Muscle layer of duodenum (tissue), 2 donors: ENCODE measurements around the gene NTM.

Experiments
- H3K27ac ChIP-seq: one replicate; pipeline ENCODE4 v1.7.0; 2013; ENCODE audit warnings: mild to moderate bottlenecking, low read length
- H3K27me3 ChIP-seq: one replicate; pipeline ENCODE4 v1.7.0; 2013; ENCODE audit warnings: low read depth, mild to moderate bottlenecking, control low read depth, low read length
- H3K36me3 ChIP-seq, 2 donors: one replicate each; pipeline ENCODE4 v1.7.0; 2013; ENCODE audit warnings: low read length in 2 of 2, control low read depth in 1 of 2, mild to moderate bottlenecking in 1 of 2; ENCODE audit not compliant: insufficient read depth in 2 of 2, control insufficient read depth in 1 of 2
- H3K4me1 ChIP-seq, 2 donors: one replicate each; pipeline ENCODE4 v1.7.0; 2013; ENCODE audit warnings: low read length in 2 of 2, mild to moderate bottlenecking in 2 of 2, control low read depth in 1 of 2, moderate library complexity in 1 of 2; ENCODE audit not compliant: insufficient read depth in 2 of 2, control insufficient read depth in 1 of 2
- H3K4me3 ChIP-seq, 2 donors: one replicate each; pipeline ENCODE4 v1.7.0; 2013; ENCODE audit warnings: low read length in 2 of 2, low read depth in 1 of 2, mild to moderate bottlenecking in 1 of 2
- H3K9me3 ChIP-seq, 2 donors: one replicate each; pipeline ENCODE4 v1.7.0; 2013; ENCODE audit warnings: low read length in 2 of 2, control low read depth in 1 of 2, mild to moderate bottlenecking in 1 of 2; ENCODE audit not compliant: control insufficient read depth in 1 of 2
- donor health status: healthy.

NTM gene

DNA sequence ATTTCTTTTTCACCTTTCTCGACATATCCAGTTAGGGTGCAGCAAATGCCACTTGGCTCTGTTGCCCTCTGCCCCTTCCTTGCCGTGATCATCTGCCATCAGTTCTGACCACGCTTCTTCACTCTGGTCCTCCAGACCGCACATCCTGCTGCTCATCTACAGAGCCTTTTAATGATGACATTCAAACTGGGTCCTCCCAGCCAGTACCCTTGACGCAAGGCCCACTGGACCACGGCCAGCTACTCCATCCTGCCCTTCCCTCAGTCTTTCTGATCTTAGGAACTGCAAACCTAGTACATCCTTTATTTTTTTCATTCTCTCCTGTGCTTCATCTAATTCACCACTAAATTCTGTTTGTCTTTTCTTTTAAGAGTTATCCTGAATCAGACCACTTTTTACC, 551.8 kb downstream of the NTM start:
- peaks cover 0 to 17% of the 10 kb centered on the region in 2 donors for H3K4me1 ChIP-seq
- H3K27me3 ChIP-seq = no peaks in the 10 kb centered on the region
- H3K36me3 ChIP-seq = no peaks in the 10 kb centered on the region
- H3K27ac ChIP-seq = no peak overlapping the region
- no peaks in the 10 kb centered on the region for H3K9me3 ChIP-seq
- H3K4me3 ChIP-seq = no peak overlapping the region

GRCh38 chr11:131923309-131923708, 552.9 kb downstream of the NTM start:
- H3K9me3 ChIP-seq = no peaks in the 10 kb centered on the region
- H3K4me3 ChIP-seq = no peak overlapping the region
- H3K4me1 ChIP-seq = peaks cover 0 to 17% of the 10 kb centered on the region in 2 donors
- H3K36me3 ChIP-seq = no peaks in the 10 kb centered on the region
- H3K27me3 ChIP-seq = no peaks in the 10 kb centered on the region
- no peak overlapping the region for H3K27ac ChIP-seq

DNA sequence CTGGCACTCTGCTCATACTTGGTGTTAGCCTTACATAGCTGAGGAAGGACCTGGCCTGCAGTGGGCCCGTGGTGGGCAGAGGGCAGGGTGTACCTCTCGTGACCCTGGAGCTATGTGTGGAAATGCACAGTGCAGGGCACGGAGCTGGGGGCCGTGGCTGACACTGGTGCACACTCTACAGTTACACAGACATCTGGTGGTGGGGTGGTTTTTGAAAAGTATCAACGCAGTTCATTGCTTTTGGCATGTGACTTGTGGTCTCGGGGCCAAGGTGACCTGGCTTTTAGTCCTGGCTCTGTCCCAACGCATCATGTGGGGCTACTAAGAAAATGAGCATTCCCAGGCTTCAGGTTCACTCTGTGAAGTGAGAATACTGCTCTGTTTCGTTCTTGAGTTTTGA, 553.6 kb downstream of the NTM start:
- Histone ChIP-seq H3K36me3 (no peaks in the 10 kb centered on the region), H3K4me3 (no peak overlapping the region), H3K9me3 (no peaks in the 10 kb centered on the region), H3K4me1 (peaks cover 0 to 17% of the 10 kb centered on the region in 2 donors), H3K27me3 (no peaks in the 10 kb centered on the region), H3K27ac (no peak overlapping the region)

DNA sequence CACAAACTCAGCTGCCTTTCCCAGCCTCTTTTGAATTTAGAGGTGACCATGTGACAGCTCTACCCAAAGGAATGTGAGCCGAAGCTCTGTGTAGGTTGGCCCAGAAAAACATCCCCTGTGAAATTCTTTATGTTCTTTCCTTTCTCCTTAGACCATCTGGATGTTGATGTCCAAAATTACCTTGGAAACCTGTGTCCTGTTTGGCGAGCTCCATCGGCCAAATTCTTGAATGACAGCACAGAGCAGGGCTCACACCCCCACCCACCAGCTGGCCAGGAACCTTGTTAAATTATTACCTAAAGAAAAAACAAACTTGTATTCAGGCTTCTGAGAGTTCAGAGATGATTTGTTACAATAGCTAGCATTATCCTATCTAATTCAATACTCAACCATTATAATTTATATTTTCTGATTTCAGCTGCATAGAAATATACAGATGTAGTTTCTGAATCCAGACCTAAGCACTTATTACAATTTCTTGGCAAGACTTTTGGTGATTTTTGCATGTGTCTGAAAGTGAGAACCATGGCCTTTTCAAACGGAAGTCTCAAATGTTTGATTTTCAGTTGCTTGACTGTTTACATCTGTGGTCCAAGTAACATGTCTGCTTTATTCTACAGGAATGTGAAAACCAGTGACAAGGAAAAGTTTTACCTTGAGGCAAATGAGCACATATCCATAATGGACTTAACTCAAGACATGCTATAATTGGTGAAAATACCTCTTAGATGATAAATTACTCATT, 554.2 kb downstream of the NTM start:
- Histone ChIP-seq H3K27ac (no peak overlapping the region), H3K9me3 (no peaks in the 10 kb centered on the region)

DNA sequence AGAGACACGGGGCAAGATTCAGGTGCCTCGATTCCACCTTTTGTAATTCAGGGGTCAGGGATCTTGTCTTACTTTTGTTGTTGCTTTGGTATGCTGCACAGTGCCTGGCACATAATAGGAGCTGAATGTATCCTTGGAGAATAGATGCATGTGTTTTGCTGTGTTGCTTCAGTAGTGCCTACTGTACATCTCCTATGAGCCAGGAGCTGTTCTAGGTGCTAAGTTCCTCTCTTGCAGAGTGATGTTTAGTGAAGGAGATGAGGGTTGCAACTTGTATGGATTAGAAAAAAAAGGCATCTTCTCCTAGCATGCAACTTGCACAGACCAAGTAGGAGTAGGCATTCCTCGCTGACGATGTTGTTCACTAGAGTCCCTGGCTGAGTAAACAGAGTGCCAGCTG, 555.4 kb downstream of the NTM start:
- Histone ChIP-seq H3K4me1 (peaks cover 0 to 17% of the 10 kb centered on the region in 2 donors), H3K27me3 (no peaks in the 10 kb centered on the region), H3K4me3 (no peak overlapping the region), H3K27ac (no peak overlapping the region), H3K36me3 (no peaks in the 10 kb centered on the region), H3K9me3 (no peaks in the 10 kb centered on the region)

More for the DNA sequence above, 554.2 kb downstream of the NTM start:
- Histone ChIP-seq H3K36me3 (no peaks in the 10 kb centered on the region), H3K4me3 (no peak overlapping the region), H3K27me3 (no peaks in the 10 kb centered on the region), H3K4me1 (peaks cover 0 to 17% of the 10 kb centered on the region in 2 donors)

GRCh38 chr11:131928992-131929391, 558.6 kb downstream of the NTM start:
- H3K36me3 ChIP-seq = no peaks in the 10 kb centered on the region
- no peaks in the 10 kb centered on the region for H3K9me3 ChIP-seq
- H3K27ac ChIP-seq = no peak overlapping the region
- no peaks in the 10 kb centered on the region for H3K27me3 ChIP-seq
- H3K4me1 ChIP-seq = peaks cover 0 to 16% of the 10 kb centered on the region in 2 donors
- no peak overlapping the region for H3K4me3 ChIP-seq

GRCh38 chr11:131932584-131933325, 562.3 kb downstream of the NTM start:
- H3K27ac ChIP-seq = no peak overlapping the region
- peaks cover 0 to 6% of the 10 kb centered on the region in 2 donors for H3K4me1 ChIP-seq
- H3K4me3 ChIP-seq = no peak overlapping the region
- H3K9me3 ChIP-seq = no peaks in the 10 kb centered on the region
- no peaks in the 10 kb centered on the region for H3K36me3 ChIP-seq
- H3K27me3 ChIP-seq = no peaks in the 10 kb centered on the region

GRCh38 chr11:131934006-131934405, 563.6 kb downstream of the NTM start:
- H3K36me3 ChIP-seq = no peaks in the 10 kb centered on the region
- H3K4me1 ChIP-seq = peaks cover 0 to 6% of the 10 kb centered on the region in 2 donors
- no peaks in the 10 kb centered on the region for H3K9me3 ChIP-seq
- no peak overlapping the region for H3K27ac ChIP-seq
- no peaks in the 10 kb centered on the region for H3K27me3 ChIP-seq
- H3K4me3 ChIP-seq = no peak overlapping the region

GRCh38 chr11:131938351-131938751, 567.9 kb downstream of the NTM start:
- Histone ChIP-seq H3K27ac (no peak overlapping the region), H3K4me3 (no peak overlapping the region), H3K36me3 (no peaks in the 10 kb centered on the region), H3K9me3 (no peaks in the 10 kb centered on the region), H3K27me3 (no peaks in the 10 kb centered on the region), H3K4me1 (peaks cover 0 to 6% of the 10 kb centered on the region in 2 donors)

GRCh38 chr11:131940126-131940525, 569.7 kb downstream of the NTM start:
- Histone ChIP-seq H3K36me3 (no peaks in the 10 kb centered on the region), H3K9me3 (no peaks in the 10 kb centered on the region), H3K27me3 (no peaks in the 10 kb centered on the region), H3K4me3 (no peak overlapping the region), H3K4me1 (peaks cover 0 to 23% of the 10 kb centered on the region in 2 donors), H3K27ac (no peak overlapping the region)

- Histone ChIP-seq H3K9me3 (no peaks in the 10 kb centered on the region), H3K4me3 (no peak overlapping the region), H3K27me3 (no peaks in the 10 kb centered on the region), H3K27ac (no peak overlapping the region), H3K36me3 (no peaks in the 10 kb centered on the region), H3K4me1 (peaks cover 0 to 36% of the 10 kb centered on the region in 2 donors)
These were observed 572.5 kb downstream of the NTM start for GRCh38 chr11:131942878-131943277.
